GM19023 (cell line): ENCODE results near the gene PHYKPL.

Experiments
- ATAC-seq: cut with Tn5 transposase; IDR thresholded peaks from one replicate; pipeline ENCODE4 v1.9.1; 2021; ENCODE audit warnings: mild to moderate bottlenecking, moderate library complexity; ENCODE audit not compliant: unreplicated experiment

Gene PHYKPL

GRCh38 chr5:178224403-178224802 lies 8.2 kb downstream of the PHYKPL start:
- ATAC-seq, result no peak

- ATAC-seq, result no peak
Observed at GRCh38 chr5:178223828-178224335, 8.7 kb downstream of the PHYKPL start.

- no peak for ATAC-seq
Observed at GRCh38 chr5:178223196-178223773, 9.3 kb downstream of the PHYKPL start.

- ATAC-seq, result no peak
Observed at GRCh38 chr5:178222292-178222691, 10.3 kb downstream of the PHYKPL start.

- ATAC-seq, result no peak
Observed at GRCh38 chr5:178221853-178222252, 10.7 kb downstream of the PHYKPL start.

GRCh38 chr5:178221282-178221681 lies 11.3 kb downstream of the PHYKPL start:
- ATAC-seq, result no peak

- no peak for ATAC-seq
Observed at GRCh38 chr5:178218827-178219226, 13.8 kb downstream of the PHYKPL start.

- ATAC-seq, result no peak
Observed at GRCh38 chr5:178218237-178218776, 14.3 kb downstream of the PHYKPL start.

- no peak for ATAC-seq
Observed at GRCh38 chr5:178216779-178217178, 15.8 kb downstream of the PHYKPL start.

GRCh38 chr5:178216088-178216534 lies 16.5 kb downstream of the PHYKPL start:
- no peak for ATAC-seq

GRCh38 chr5:178215280-178216002 lies 17.2 kb downstream of the PHYKPL start:
- no peak for ATAC-seq

GRCh38 chr5:178214160-178214803 lies 18.3 kb downstream of the PHYKPL start:
- ATAC-seq, result no peak

GRCh38 chr5:178213748-178214151 lies 18.9 kb downstream of the PHYKPL start:
- no peak for ATAC-seq

GRCh38 chr5:178213003-178213461 lies 19.6 kb downstream of the PHYKPL start:
- ATAC-seq, result no peak

GRCh38 chr5:178212241-178213002 lies 20.2 kb downstream of the PHYKPL start:
- no peak for ATAC-seq

GRCh38 chr5:178211095-178212048 lies 21.2 kb downstream of the PHYKPL start:
- no peak for ATAC-seq

- no peak for ATAC-seq
Observed at GRCh38 chr5:178210686-178211085, 21.9 kb downstream of the PHYKPL start.

- no peak for ATAC-seq
Observed at GRCh38 chr5:178210073-178210535, 22.5 kb downstream of the PHYKPL start.

GRCh38 chr5:178209334-178210072 lies 23.1 kb downstream of the PHYKPL start:
- no peak for ATAC-seq
